GM12878 (cell line): ENCODE measurements around the gene OR5AR1.

Experiments used
- BCL11A ChIP-seq: IDR thresholded peaks from 2 replicates; pipeline ENCODE4 v1.6.1; 2011; ENCODE audit warnings: low read depth, low read length
- MYC ChIP-seq: IDR thresholded peaks from 2 replicates; pipeline ENCODE4 v1.6.1; 2011; ENCODE audit warnings: mild to moderate bottlenecking, low read length, moderate library complexity, inconsistent platforms; ENCODE audit not compliant: insufficient read depth, insufficient replicate concordance, insufficient read length, severe bottlenecking
- RBBP5 ChIP-seq: fragments of 200-600 bp; sonication (generic); conservative IDR thresholded peaks from 2 replicates; pipeline ENCODE4 v1.6.1; 2016
- SIN3A ChIP-seq: IDR thresholded peaks from 2 replicates; pipeline ENCODE4 v1.6.1; 2012; ENCODE audit warnings: low read depth, low read length, improper control_type of control experiment
- TF ChIP-seq, protein P1 (sequence below), 3 experiments: IDR thresholded peaks in 2 of 3; conservative IDR thresholded peaks in 1 of 3; 2 replicates each; pipeline ENCODE4 v1.5.1; 2011; ENCODE audit warnings: low read depth in 3 of 3, low read length in 3 of 3, mild to moderate bottlenecking in 3 of 3, control low read depth in 2 of 3, moderate library complexity in 2 of 3, inconsistent platforms in 1 of 3, mixed read lengths in 1 of 3; ENCODE audit not compliant: control insufficient read depth in 2 of 3, insufficient read depth in 1 of 3; ENCODE audit errors: extremely low read depth in 1 of 3

DNA sequence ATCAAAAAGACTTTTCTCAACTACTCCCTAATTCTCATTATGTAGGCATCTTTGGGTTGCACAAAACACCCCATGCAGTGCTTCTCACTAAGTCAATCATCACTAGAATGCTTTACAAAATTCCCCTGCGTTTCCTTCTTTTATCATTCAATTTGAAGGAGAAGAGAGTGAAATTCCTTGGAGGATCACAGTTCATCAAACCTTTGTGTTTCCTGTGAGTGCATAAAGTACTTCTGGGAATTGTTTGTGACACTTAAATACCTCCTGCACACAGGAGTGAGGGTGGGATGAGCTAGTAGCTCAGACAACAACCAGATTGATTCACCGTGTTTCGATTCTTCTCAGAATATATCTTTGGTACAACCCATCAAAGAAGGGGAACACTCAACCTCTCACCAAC lies 3.7 kb upstream of the OR5AR1 start:
- TF ChIP-seq, protein P1, sequence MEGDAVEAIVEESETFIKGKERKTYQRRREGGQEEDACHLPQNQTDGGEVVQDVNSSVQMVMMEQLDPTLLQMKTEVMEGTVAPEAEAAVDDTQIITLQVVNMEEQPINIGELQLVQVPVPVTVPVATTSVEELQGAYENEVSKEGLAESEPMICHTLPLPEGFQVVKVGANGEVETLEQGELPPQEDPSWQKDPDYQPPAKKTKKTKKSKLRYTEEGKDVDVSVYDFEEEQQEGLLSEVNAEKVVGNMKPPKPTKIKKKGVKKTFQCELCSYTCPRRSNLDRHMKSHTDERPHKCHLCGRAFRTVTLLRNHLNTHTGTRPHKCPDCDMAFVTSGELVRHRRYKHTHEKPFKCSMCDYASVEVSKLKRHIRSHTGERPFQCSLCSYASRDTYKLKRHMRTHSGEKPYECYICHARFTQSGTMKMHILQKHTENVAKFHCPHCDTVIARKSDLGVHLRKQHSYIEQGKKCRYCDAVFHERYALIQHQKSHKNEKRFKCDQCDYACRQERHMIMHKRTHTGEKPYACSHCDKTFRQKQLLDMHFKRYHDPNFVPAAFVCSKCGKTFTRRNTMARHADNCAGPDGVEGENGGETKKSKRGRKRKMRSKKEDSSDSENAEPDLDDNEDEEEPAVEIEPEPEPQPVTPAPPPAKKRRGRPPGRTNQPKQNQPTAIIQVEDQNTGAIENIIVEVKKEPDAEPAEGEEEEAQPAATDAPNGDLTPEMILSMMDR (IDR thresholded peaks at IDR 0.05 in 2 of 3, conservative IDR thresholded peaks at IDR 0.05 in 1 of 3; ENCODE audit: control insufficient read depth in 2 of 3, extremely low read depth in 1 of 3, insufficient read depth in 1 of 3, low read depth in 3 of 3, low read length in 3 of 3) = no peak
- TF ChIP-seq BCL11A (no peak), MYC (no peak), RBBP5 (no peak), SIN3A (no peak)
